Stimulated activated CD4-positive, alpha-beta T cell treated with anti-CD3 and anti-CD28 coated beads, Interleukin-4, amount 100 ng/mL, for 48 hours (primary cell): ENCODE measurements around the gene DHX32.

Experiments used
- DNase-seq, 2 donors: peaks; one replicate each; pipeline ENCODE4 v3.0.0-alpha.2; 2020; ENCODE audit warnings: low read depth in 2 of 2

DHX32 gene

GRCh38 chr10:125811251-125811650 lies 69.8 kb downstream of the DHX32 start:
- DNase-seq = no peak

GRCh38 chr10:125808047-125808446 lies 73.0 kb downstream of the DHX32 start:
- no peak for DNase-seq

- no peak for DNase-seq
Measured at GRCh38 chr10:125802739-125803138, 78.4 kb downstream of the DHX32 start.

- no peak for DNase-seq
Measured at GRCh38 chr10:125802131-125802530, 79.0 kb downstream of the DHX32 start.

DNA sequence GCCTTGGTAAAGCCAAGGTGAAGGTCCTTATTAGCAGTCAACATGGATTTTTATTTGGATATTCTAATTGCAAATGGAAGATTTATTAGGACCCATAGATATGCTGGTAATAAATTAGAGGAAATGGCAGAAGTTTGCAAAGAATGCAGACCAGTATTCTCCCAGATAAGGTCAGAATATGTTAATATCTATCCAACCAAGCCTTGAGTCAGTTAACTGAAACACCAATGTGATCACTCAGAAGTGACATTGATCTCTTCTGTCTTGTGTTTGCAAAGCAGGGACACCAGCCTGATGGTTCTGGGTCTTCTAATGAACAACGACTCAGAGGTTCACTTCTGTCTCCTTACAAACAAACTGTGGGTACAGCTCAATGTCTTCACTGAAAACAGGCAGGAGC lies 79.5 kb downstream of the DHX32 start:
- no peak for DNase-seq

DNA sequence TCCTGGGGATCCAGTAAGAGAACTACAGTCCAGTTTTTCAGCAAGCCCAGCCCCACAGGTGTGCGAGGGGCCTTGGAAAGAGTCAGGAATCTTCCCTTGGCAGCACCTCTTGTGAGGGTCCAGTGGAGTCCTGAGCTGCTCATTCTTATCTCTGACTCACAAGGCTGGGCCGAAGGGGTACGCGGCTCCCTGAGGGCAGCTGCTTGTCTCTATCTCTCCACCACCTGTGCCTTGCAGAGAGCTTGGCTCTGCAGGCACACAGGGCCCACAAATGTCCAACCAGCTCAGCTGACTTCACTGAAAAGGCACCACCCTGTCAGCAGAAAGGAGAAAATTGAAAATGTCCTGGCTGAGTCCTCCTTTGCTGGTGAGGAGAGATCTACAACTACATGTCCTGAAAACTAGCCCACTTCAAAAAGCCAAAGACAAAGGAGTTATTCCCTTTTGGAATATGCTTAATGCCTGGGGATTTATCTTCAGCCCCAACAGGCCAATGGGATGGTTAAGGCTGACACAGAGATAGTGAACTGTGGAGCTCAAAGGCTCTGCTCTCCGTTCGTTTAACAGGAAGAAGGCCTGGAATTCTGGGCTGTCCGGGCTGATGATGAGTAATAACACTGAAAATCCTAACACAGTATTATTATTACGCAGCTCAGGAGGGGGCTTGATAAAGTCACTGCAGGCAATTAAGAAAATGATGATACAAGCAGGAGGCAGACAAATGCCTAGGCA lies 81.5 kb downstream of the DHX32 start:
- DNase-seq = no peak

DNA sequence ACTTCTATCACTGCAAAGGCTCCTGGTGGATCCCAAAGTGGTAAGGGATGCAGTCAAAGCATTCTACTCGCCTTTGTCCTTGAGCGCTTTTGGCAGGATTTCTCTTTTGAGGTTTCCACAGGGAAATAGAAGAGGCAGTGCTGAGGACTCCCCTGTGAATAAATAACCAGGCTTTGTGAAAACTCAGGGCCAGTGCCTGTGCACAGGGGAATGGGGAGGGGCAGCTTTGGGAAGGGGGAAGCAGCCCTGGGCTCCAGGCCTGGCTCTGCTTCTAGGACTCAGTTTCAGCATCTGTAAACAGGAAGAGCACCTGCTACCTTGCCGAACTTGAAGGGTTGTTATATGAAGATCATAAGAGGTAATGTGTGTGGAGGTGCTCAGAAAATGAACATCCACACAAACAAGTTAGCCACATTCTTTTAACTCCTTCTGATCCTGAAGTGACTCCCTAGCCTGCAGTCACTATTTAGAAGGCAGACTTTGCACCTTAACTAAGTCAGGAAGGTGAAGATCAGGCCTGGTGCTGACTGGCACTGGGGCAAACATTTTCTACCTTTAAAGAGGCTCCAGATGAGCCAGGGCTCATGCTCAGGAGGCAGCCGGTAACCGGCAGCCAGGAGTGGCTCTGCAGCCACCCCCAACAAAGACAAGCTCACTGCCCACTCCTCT lies 83.0 kb downstream of the DHX32 start:
- DNase-seq = no peak

GRCh38 chr10:125797424-125797823 lies 83.7 kb downstream of the DHX32 start:
- no peak for DNase-seq

- DNase-seq = no peak
Measured at GRCh38 chr10:125795637-125796190, 85.4 kb downstream of the DHX32 start.

- DNase-seq = no peak
Measured at GRCh38 chr10:125795128-125795527, 86.0 kb downstream of the DHX32 start.

GRCh38 chr10:125792342-125793300 lies 88.5 kb downstream of the DHX32 start:
- DNase-seq = no peak

DNA sequence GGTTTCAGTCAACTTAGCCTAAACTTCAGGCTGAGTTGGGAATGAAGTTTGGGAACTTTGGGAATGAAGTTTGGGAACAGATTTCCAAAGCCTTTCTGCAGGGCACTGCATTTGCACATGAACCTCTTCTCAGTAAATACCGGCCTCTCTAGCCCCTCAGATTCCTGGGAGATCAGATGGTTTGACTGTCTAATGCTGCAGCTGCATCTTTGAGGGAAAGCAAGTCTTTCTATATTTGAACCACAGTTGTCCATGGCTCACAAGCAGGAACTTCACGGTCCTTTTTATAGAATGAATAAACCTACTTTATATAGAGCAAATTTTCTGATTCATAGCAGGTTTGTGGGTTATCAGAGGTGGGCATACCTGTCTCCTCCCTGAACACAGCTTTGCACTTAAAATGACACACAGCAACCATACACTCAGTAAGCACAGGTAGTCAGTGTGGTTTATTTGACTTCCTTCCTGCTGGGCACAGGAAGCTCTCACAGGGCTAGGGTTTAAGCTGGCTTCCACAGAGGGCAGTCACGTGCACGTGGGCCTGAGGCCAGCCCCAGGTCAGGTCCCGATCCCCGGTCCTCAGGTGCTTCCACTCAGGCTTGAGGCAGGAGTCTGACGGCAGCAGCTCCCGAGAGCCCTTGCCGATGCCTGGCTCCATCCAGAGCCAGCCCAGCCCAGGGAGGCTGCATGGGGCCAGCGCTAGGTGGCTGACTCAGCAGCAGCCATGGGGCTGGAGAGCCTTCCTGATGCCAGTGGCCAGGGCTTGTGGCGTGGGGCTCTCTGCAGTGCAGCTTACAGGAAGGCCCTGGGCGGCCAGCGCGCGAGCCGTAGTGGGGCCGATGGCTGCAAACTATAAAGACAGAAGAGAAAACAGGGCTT lies 92.7 kb downstream of the DHX32 start:
- DNase-seq = no peak
